CD4-positive, alpha-beta T cell (primary cell): ENCODE results near the gene HPF1. TPM values are rescaled to one million over a fixed set of nuclear protein-coding genes. Genes with fewer than 3 reads are reported as not detected.

Source experiments
- ATAC-seq: fragments of 200-7000 bp; cut with Tn5 transposase; one replicate; pipeline ENCODE4 v1.10.0; 2022; ENCODE audit warnings: mild to moderate bottlenecking; ENCODE audit not compliant: poor library complexity
- CTCF ChIA-PET: fragments of 350-600 bp; sonication (Branson Sonifier 250); formaldehyde crosslinking; loops from one replicate; lab custom pipeline; 2021; ENCODE audit warnings: antibody characterized with exemption, inconsistent platforms; lab: Charles Lee
- POLR2A ChIA-PET: fragments of 350-600 bp; sonication (Branson Sonifier 250); formaldehyde crosslinking; loops from one replicate; lab custom pipeline; 2021; ENCODE audit warnings: antibody characterized with exemption, inconsistent platforms; lab: Charles Lee
- DNase-seq, 14 experiments: peaks; one replicate each; pipeline ENCODE4 v3.0.0-alpha.2; 2013 to 2020; ENCODE audit warnings: mixed read lengths in 2 of 14
- H3K27ac ChIP-seq, 2 donors: one replicate each; pipeline versions ENCODE4 v1.5.1 to v1.7.0; 2013; ENCODE audit warnings: low read length in 2 of 2, low read depth in 1 of 2, mild to moderate bottlenecking in 1 of 2
- H3K27me3 ChIP-seq, 2 experiments: 1 replicate in 1 of 2; 2 replicates in 1 of 2; pipeline versions ENCODE4 v1.6.1 to v1.7.0; 2013; ENCODE audit warnings: low read length in 2 of 2, control low read depth in 1 of 2, mild to moderate bottlenecking in 1 of 2, moderate library complexity in 1 of 2; ENCODE audit not compliant: insufficient read depth in 2 of 2, control insufficient read depth in 1 of 2
- H3K36me3 ChIP-seq: one replicate; pipeline ENCODE4 v1.6.1; 2013; ENCODE audit warnings: low read length, control low read depth; ENCODE audit not compliant: insufficient read depth
- H3K4me1 ChIP-seq: one replicate; pipeline ENCODE4 v1.6.1; 2013; ENCODE audit warnings: low read length, control low read depth; ENCODE audit not compliant: insufficient read depth
- H3K4me3 ChIP-seq: one replicate; pipeline ENCODE4 v1.5.1; 2013; ENCODE audit warnings: mild to moderate bottlenecking, low read length, moderate library complexity
- H3K9me3 ChIP-seq, 2 experiments: 1 replicate in 1 of 2; 2 replicates in 1 of 2; pipeline versions ENCODE4 v1.6.1 to v1.7.0; 2013; ENCODE audit warnings: low read length in 2 of 2, mild to moderate bottlenecking in 2 of 2, control low read depth in 1 of 2, moderate library complexity in 1 of 2; ENCODE audit not compliant: control insufficient read depth in 1 of 2, insufficient read depth in 1 of 2
- H3K27ac Mint-ChIP-seq: one replicate; pipeline ENCODE4 v1.8.0; 2020; ENCODE audit warnings: mixed read lengths
- H3K27me3 Mint-ChIP-seq: one replicate; pipeline ENCODE4 v1.8.0; 2021; ENCODE audit warnings: mixed read lengths
- H3K36me3 Mint-ChIP-seq: one replicate; pipeline ENCODE4 v1.8.0; 2021; ENCODE audit warnings: low read depth, mixed read lengths
- H3K4me1 Mint-ChIP-seq: one replicate; pipeline ENCODE4 v1.8.0; 2021; ENCODE audit warnings: low read depth, mixed read lengths
- H3K4me3 Mint-ChIP-seq: one replicate; pipeline ENCODE4 v1.8.0; 2020; ENCODE audit warnings: mild to moderate bottlenecking, mixed read lengths
- H3K9me3 Mint-ChIP-seq: one replicate; pipeline ENCODE4 v1.8.0; 2020; ENCODE audit warnings: mixed read lengths
- CTCF ChIP-seq: fragments of 200-600 bp; IDR thresholded peaks from one replicate; pipeline ENCODE4 v1.8.0; 2022; ENCODE audit warnings: antibody characterized with exemption, mild to moderate bottlenecking
- intact Hi-C, 2 experiments: fragments of 100-400 bp; cut with DNase I in 1 of 2; cut with micrococcal nuclease in 1 of 2; formaldehyde crosslinking; loops; one replicate each; pipeline versions ENCODE4 v1.15.1 to v1.9.0; 2023 to 2025; cut with DNase I, micrococcal nuclease
- total RNA-seq, 174 experiments: library from RNA in 2 of 174; stranded (reverse) in 2 of 174; gene quantifications; one replicate each; pipeline ENCODE4 v1.2.3 and lab custom pipeline; 2021 to 2026

Gene HPF1
- total RNA-seq, 2 experiments from 2014 or later = 4.4 to 4.8 TPM

GRCh38 chr4:169698331-169698730, 59.4 kb downstream of the HPF1 start:
- H3K4me3 ChIP-seq = no peak overlapping the region
- CTCF ChIA-PET = no interaction called here
- H3K36me3 ChIP-seq = peaks cover 37% of the 10 kb centered on the region
- no peaks in the 10 kb centered on the region for H3K27me3 ChIP-seq
- DNase-seq = no peak
- intact Hi-C loops = no loop called here
- H3K27me3 Mint-ChIP-seq = no peaks in the 10 kb centered on the region
- H3K9me3 ChIP-seq = no peaks in the 10 kb centered on the region
- no peak for ATAC-seq
- no peaks in the 10 kb centered on the region for H3K4me1 Mint-ChIP-seq
- H3K27ac ChIP-seq = no peak overlapping the region
- POLR2A ChIA-PET = no interaction called here
- no peak overlapping the region for H3K27ac Mint-ChIP-seq
- H3K4me3 Mint-ChIP-seq = no peak overlapping the region
- TF ChIP-seq CTCF = no peak
- H3K36me3 Mint-ChIP-seq = peaks cover 71% of the 10 kb centered on the region
- H3K4me1 ChIP-seq = no peaks in the 10 kb centered on the region
- H3K9me3 Mint-ChIP-seq = no peaks in the 10 kb centered on the region

GRCh38 chr4:169690787-169691186, 67.0 kb downstream of the HPF1 start:
- Histone ChIP-seq H3K4me1 (no peaks in the 10 kb centered on the region), H3K4me3 (no peak overlapping the region), H3K27me3 (no peaks in the 10 kb centered on the region), H3K9me3 (no peaks in the 10 kb centered on the region), H3K36me3 (peaks cover 19% of the 10 kb centered on the region), H3K27ac (no peak overlapping the region)
- POLR2A ChIA-PET = no interaction called here
- Mint-ChIP-seq H3K36me3 (peaks cover 61% of the 10 kb centered on the region), H3K27ac (no peak overlapping the region), H3K27me3 (no peaks in the 10 kb centered on the region), H3K9me3 (no peaks in the 10 kb centered on the region), H3K4me1 (peaks cover 12% of the 10 kb centered on the region), H3K4me3 (no peak overlapping the region)
- no peak for TF ChIP-seq CTCF
- CTCF ChIA-PET = no interaction called here
- DNase-seq = no peak
- no peak for ATAC-seq
- intact Hi-C loops = no loop called here

- CTCF ChIA-PET = interaction anchor here (0.9 to 1.2 kb wide), 2 partner anchors 12 to 15 kb away, joined by 3 read pairs; no protein-coding TSS in a partner anchor
- no peak for DNase-seq
- Histone ChIP-seq H3K27ac (no peak overlapping the region), H3K36me3 (peaks cover 21% of the 10 kb centered on the region), H3K4me1 (no peaks in the 10 kb centered on the region), H3K9me3 (no peaks in the 10 kb centered on the region), H3K27me3 (no peaks in the 10 kb centered on the region), H3K4me3 (no peak overlapping the region)
- no peak for ATAC-seq
- intact Hi-C loops = no loop called here
- H3K27me3 Mint-ChIP-seq = no peaks in the 10 kb centered on the region
- H3K36me3 Mint-ChIP-seq = peaks cover 60% of the 10 kb centered on the region
- POLR2A ChIA-PET = no interaction called here
- no peak overlapping the region for H3K4me3 Mint-ChIP-seq
- H3K4me1 Mint-ChIP-seq = peaks cover 12% of the 10 kb centered on the region
- TF ChIP-seq CTCF = no peak
- no peaks in the 10 kb centered on the region for H3K9me3 Mint-ChIP-seq
- H3K27ac Mint-ChIP-seq = peak overlapping the region; percentile 1
These were observed 68.1 kb downstream of the HPF1 start for GRCh38 chr4:169689681-169690080.
